Measurements from ENCODE around the gene CORIN.

DNA sequence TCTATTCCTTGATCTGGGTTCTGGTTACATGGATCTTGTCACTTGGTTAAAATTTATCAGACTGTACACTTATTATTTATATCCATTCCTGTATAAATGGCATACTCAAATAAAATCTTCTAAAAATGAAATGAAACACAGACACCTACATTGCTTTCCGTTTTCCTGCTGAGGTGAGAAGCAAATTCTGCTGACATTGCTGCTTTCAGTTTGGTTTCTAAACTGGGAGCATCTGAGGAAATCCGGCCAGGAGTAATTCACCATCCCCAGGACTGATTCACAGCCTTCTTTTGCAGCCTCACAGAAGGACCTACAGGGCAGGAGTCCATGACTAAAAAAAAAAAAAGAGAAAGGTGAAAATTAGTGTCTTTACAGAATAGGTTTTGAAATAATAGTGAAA is 93.6 kb downstream of the CORIN start:
- TF ChIP-seq, protein P1, sequence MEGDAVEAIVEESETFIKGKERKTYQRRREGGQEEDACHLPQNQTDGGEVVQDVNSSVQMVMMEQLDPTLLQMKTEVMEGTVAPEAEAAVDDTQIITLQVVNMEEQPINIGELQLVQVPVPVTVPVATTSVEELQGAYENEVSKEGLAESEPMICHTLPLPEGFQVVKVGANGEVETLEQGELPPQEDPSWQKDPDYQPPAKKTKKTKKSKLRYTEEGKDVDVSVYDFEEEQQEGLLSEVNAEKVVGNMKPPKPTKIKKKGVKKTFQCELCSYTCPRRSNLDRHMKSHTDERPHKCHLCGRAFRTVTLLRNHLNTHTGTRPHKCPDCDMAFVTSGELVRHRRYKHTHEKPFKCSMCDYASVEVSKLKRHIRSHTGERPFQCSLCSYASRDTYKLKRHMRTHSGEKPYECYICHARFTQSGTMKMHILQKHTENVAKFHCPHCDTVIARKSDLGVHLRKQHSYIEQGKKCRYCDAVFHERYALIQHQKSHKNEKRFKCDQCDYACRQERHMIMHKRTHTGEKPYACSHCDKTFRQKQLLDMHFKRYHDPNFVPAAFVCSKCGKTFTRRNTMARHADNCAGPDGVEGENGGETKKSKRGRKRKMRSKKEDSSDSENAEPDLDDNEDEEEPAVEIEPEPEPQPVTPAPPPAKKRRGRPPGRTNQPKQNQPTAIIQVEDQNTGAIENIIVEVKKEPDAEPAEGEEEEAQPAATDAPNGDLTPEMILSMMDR (IDR thresholded peaks at IDR 0.05), result no peak
- TF ChIP-seq POLR2A (IDR thresholded peaks at IDR 0.05), result no peak
